ENCODE data around the gene SH2D3C.

DNA sequence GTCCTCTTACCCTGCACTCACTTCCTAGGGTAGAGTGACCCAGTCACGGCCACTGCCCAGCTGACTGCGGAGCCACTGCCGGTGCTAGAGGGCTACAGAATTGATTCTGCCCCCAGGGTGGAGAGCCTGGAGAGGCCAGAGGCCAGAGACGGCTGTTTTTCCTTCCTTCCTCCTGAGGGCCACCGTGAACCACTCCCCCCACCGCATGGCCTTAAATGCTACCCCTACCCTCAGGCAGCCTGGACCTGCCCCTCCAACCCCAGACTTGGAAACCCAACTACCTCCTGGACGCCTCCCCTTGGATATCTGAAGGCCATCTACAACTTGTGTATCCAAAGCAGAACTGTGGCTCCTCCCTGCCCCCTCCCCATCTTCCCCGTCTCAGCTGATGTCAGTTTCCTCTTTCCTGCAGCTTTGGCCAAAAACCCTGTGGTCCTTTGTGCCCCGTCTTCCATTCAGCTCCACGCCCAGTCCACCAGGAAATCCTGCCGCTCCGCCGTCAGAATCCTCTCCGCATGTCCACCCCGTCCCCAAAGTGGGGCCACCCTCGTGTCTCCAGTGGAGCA is 16.3 kb downstream of the SH2D3C start:
- TF ChIP-seq POLR2A (IDR thresholded peaks at IDR 0.05) = no peak
- TF ChIP-seq, protein P1, sequence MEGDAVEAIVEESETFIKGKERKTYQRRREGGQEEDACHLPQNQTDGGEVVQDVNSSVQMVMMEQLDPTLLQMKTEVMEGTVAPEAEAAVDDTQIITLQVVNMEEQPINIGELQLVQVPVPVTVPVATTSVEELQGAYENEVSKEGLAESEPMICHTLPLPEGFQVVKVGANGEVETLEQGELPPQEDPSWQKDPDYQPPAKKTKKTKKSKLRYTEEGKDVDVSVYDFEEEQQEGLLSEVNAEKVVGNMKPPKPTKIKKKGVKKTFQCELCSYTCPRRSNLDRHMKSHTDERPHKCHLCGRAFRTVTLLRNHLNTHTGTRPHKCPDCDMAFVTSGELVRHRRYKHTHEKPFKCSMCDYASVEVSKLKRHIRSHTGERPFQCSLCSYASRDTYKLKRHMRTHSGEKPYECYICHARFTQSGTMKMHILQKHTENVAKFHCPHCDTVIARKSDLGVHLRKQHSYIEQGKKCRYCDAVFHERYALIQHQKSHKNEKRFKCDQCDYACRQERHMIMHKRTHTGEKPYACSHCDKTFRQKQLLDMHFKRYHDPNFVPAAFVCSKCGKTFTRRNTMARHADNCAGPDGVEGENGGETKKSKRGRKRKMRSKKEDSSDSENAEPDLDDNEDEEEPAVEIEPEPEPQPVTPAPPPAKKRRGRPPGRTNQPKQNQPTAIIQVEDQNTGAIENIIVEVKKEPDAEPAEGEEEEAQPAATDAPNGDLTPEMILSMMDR (IDR thresholded peaks at IDR 0.05) = no peak
